Immature natural killer cell (primary cell): ENCODE measurements around the gene NSUN2. TPM values are rescaled to one million over a fixed set of nuclear protein-coding genes. Genes with fewer than 3 reads are reported as not detected.

Experiments
- DNase-seq, 3 donors: peaks; one replicate each; pipeline ENCODE4 v3.0.0; 2022; ENCODE audit warnings: mixed read lengths in 1 of 3
- H3K27ac Mint-ChIP-seq, 6 donors: one replicate each; pipeline ENCODE4 v1.8.0; 2020; ENCODE audit warnings: mixed read lengths in 6 of 6, mild to moderate bottlenecking in 5 of 6, inconsistent platforms in 4 of 6, moderate library complexity in 3 of 6
- H3K27me3 Mint-ChIP-seq, 3 donors: one replicate each; pipeline ENCODE4 v1.8.0; 2020 to 2021; ENCODE audit warnings: low read depth in 3 of 3, mild to moderate bottlenecking in 3 of 3, mixed read lengths in 3 of 3, moderate library complexity in 3 of 3, inconsistent platforms in 1 of 3
- H3K36me3 Mint-ChIP-seq, 3 donors: one replicate each; pipeline ENCODE4 v1.8.0; 2020; ENCODE audit warnings: mixed read lengths in 3 of 3, inconsistent platforms in 2 of 3, mild to moderate bottlenecking in 2 of 3
- H3K4me1 Mint-ChIP-seq, 2 donors: one replicate each; pipeline ENCODE4 v1.8.0; 2020; ENCODE audit warnings: inconsistent platforms in 2 of 2, mild to moderate bottlenecking in 2 of 2, mixed read lengths in 2 of 2, moderate library complexity in 1 of 2
- H3K4me3 Mint-ChIP-seq, 5 donors: one replicate each; pipeline ENCODE4 v1.8.0; 2020; ENCODE audit warnings: mild to moderate bottlenecking in 5 of 5, mixed read lengths in 5 of 5, inconsistent platforms in 3 of 5, moderate library complexity in 3 of 5
- H3K9me3 Mint-ChIP-seq, 6 donors: one replicate each; pipeline ENCODE4 v1.8.0; 2020; ENCODE audit warnings: mild to moderate bottlenecking in 6 of 6, mixed read lengths in 6 of 6, inconsistent platforms in 4 of 6, moderate library complexity in 3 of 6
- polyA plus RNA-seq, 3 donors: library from polyadenylated mRNA; unstranded; fragments of 300-500 nt; fragmentation: Illumina TruSeq; gene quantifications; one replicate each; pipeline ENCODE4 v1.2.3, GENCODE V29; 2021

NSUN2 gene
- polyA plus RNA-seq, 3 donors from 2014 or later, result 21.0 to 53.7 (median 29.1) TPM

DNA sequence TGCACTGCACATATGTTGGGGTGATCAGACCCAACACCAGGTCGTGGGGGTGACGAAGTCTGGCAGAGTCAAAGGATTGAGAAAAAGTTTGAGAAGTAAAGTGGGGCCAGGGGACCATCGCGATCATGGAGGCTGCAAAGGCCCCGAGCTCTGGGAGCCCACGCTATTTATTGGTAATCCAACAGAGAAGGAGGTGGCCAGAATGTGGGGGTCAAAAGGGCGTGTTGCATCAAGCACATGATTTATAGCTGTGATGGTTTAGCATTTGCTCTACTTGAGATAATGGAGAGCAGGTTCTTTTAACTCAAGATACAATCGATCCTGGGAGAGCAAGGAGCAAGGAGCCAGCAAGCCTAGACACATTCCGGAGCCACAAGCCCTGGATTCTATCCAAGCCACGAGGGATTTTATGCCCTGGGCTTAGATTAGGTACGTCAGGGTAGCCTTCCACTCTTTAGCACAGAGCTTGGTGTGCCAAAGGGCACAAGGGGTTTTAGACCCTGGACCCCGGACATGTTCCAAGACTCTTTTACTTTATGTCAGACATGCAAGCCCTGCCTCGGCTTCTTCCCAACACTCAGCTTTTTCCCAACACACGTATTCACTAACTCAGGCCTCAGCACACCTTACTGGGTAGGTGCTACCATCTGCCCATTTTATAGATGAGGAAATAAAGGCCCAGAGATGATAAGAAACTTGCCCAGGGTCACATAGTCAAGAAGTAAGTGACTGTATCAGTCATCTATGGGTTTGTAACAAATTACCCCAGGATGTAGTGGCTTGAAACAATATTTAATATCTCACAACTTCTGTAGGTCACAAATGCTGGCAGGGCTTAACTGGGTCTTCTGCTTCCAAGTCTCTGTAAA is 39.5 kb downstream of the NSUN2 start:
- Mint-ChIP-seq H3K27ac (no peak overlapping the region), H3K27me3 (peaks cover 0 to 1% (median 0%) of the 10 kb centered on the region in 3 donors), H3K4me1 (no peaks in the 10 kb centered on the region), H3K9me3 (no peaks in the 10 kb centered on the region), H3K4me3 (no peak overlapping the region), H3K36me3 (peaks cover 15 to 34% (median 25%) of the 10 kb centered on the region in 3 donors)
- no peak for DNase-seq

DNA sequence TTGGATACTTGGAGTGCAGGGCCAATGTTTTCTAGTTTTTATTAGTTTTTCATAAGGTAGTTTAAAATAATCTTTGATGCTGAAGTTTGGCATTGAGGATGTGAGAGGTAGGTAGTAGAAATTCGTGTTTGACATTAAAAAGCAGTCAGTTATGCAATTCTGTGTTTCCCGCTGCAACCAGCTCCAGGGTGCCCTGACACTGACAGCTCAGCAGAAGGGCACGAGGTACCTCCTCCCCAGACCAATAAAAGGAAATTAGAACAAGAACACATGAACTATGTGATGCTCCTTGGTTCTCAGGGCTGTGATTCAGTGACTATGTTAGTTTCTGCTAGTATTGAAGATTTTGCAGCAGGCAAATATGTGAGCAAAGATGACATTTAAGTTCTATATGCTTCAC is 40.2 kb downstream of the NSUN2 start:
- Mint-ChIP-seq H3K27me3 (peaks cover 0 to 1% (median 0%) of the 10 kb centered on the region in 3 donors), H3K36me3 (peaks cover 10 to 28% (median 18%) of the 10 kb centered on the region in 3 donors), H3K4me1 (no peaks in the 10 kb centered on the region), H3K27ac (no peak overlapping the region), H3K9me3 (no peaks in the 10 kb centered on the region), H3K4me3 (no peak overlapping the region)
- no peak for DNase-seq

DNA sequence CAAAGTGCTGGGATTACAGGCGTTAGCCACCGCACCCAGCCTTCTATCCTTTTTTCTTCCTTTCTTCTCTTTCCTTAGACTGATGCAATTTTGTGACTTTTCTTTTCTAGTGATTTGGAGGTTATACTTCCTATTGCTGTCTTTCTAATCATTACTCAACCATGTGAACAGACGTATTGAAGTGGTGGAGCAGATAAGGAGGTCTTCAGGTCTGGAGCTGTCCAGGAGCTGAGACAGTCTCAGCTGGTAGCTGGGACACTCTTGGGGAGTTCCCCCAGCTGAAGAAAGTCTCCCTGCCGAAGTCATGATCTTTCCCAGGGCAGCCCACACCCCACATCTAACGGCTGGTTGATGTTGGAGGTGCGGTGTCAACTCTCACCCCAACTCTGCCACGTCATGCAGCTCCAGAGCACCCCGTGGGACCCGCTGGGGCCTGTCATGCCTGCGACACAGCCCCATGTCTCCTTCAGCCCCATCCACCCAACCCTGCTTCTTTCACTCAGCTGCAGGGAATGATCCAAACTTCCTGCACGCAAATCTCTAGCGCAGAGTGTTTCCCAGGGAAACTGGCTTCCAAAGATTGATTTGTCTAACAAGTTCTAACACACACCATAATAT is 41.1 kb downstream of the NSUN2 start:
- H3K4me3 Mint-ChIP-seq, result no peak overlapping the region
- no peaks in the 10 kb centered on the region for H3K4me1 Mint-ChIP-seq
- H3K36me3 Mint-ChIP-seq, result peaks cover 6 to 20% (median 10%) of the 10 kb centered on the region in 3 donors
- no peak overlapping the region for H3K27ac Mint-ChIP-seq
- no peaks in the 10 kb centered on the region for H3K9me3 Mint-ChIP-seq
- peaks cover 0 to 3% (median 1%) of the 10 kb centered on the region in 3 donors for H3K27me3 Mint-ChIP-seq
- no peak for DNase-seq

DNA sequence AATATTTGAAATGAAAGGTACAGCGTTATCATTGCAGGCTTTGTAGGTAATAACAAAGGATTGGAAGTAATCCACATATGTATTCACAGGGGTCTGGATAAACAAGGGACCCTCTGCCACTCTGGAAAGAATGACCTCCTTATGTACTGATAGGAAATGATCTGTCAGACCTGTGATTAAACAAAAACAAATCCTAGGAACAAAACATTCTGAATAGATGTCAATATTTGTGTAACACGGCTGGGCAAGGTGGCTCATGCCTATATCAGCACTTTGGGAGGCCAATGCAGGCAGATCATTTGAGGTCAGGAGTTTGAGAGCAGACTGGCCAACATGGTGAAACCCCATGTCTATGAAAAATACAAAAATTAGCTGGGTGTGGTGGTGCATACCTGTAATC is 42.3 kb downstream of the NSUN2 start:
- H3K4me3 Mint-ChIP-seq, result no peak overlapping the region
- no peak for DNase-seq
- H3K27ac Mint-ChIP-seq, result peak overlapping the region in 1 of 6 donors; percentile 14
- H3K4me1 Mint-ChIP-seq, result no peaks in the 10 kb centered on the region
- peaks cover 0 to 10% (median 4%) of the 10 kb centered on the region in 3 donors for H3K36me3 Mint-ChIP-seq
- peaks cover 4 to 12% (median 4%) of the 10 kb centered on the region in 3 donors for H3K27me3 Mint-ChIP-seq
- H3K9me3 Mint-ChIP-seq, result no peaks in the 10 kb centered on the region

DNA sequence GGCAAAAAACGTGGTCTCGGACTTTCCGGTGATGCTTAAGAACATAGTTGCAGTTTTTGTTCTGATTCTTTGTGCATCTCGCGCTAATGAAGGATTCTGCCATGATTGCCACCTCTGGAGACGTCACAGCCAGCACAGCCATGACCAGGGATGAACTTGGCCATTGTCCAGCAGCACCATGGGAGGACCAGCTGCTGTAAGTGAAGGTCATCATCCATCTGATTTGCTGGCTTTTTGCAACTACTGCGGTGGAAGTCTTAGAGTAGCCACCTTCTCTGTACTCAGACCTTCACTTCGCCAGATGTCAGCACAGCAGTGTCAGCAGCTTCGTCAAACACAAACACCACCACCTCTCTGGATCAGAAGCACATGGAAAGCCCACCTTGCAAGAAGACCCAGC is 45.7 kb downstream of the NSUN2 start:
- Mint-ChIP-seq H3K4me1 (peaks cover 1 to 5% of the 10 kb centered on the region in 2 donors), H3K4me3 (no peak overlapping the region), H3K27me3 (peaks cover 4 to 21% (median 12%) of the 10 kb centered on the region in 3 donors), H3K9me3 (no peaks in the 10 kb centered on the region), H3K27ac (no peak overlapping the region), H3K36me3 (peaks cover 0 to 5% (median 0%) of the 10 kb centered on the region in 3 donors)
- no peak for DNase-seq

DNA sequence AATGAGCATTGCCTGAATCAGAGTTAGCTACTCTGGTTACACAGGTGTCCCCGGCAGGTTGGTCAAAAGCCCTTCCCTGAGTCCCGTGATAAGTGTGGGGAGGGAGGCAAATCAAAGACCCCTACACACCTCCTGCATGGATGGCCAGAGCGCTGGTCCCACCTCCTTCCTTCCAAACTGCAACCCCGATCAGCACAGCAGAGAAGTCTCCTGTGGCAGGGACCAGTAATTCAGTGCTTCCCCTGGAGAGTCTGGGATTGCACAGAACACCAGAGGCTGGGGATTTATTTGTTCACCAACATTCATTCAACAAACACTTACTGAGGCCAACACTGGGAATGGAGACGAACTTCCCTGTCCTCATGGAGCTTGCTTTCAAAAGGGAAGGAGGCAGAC is 46.2 kb downstream of the NSUN2 start:
- H3K36me3 Mint-ChIP-seq, result peaks cover 0 to 5% (median 0%) of the 10 kb centered on the region in 3 donors
- no peak for DNase-seq
- H3K27me3 Mint-ChIP-seq, result peaks cover 4 to 25% (median 12%) of the 10 kb centered on the region in 3 donors
- H3K27ac Mint-ChIP-seq, result no peak overlapping the region
- peaks cover 1 to 5% of the 10 kb centered on the region in 2 donors for H3K4me1 Mint-ChIP-seq
- H3K4me3 Mint-ChIP-seq, result no peak overlapping the region
- no peaks in the 10 kb centered on the region for H3K9me3 Mint-ChIP-seq

DNA sequence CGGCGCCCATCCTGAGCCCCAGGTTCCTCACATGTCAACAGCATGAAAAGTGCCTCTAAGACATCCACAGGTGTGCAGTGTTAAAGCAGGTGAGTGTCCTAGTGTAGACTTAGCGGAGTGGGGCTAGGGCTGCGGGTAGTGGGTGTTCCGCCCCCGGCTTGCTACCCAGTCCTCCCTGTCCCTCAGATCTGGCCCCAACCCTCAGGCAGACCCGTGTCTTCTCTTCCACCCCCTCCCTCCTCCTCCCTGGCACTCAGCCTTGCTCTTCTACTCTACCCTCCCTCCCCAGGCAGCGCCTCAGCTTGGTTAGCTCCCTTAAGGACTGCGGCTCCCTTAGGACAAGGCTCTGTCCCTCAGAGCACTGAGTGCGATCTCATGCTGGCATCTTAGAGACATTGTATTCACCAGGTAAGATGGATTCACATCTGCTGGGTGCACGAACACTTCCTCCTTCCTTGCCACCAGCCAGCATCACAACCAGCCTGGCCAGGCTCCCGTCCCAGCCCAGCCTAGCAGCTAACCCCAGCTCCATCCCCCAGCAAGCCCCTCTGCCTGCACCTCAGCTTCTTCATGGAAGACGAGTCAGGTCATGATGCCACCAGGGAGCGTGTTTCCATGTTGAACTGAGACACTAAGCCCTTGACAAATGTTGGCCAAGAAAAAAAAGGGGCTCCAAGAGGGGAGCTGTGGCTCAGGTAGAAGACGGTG is 46.8 kb downstream of the NSUN2 start:
- Mint-ChIP-seq H3K27ac (no peak overlapping the region), H3K4me3 (no peak overlapping the region), H3K27me3 (peaks cover 4 to 26% (median 17%) of the 10 kb centered on the region in 3 donors), H3K36me3 (peaks cover 0 to 5% (median 0%) of the 10 kb centered on the region in 3 donors), H3K4me1 (peaks cover 1 to 5% of the 10 kb centered on the region in 2 donors), H3K9me3 (no peaks in the 10 kb centered on the region)
- no peak for DNase-seq

DNA sequence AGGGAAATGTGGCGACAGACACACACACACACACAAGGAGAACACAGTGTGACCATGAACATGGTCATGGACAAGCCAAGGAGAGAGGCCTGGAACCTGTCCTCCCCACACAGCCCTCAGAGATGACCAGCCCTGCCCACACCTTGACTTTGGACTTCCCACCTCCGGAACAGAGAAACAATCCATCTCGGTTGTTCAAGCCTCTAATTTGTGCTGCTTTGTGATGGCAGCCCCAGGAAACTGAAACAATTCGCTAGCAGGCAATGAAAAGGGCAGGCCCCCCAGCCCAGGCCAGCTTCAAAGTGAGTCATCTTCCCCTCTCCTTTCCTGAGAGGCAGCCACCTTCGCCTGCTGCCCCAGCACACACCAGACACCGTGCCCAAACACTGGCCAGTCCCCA is 47.7 kb downstream of the NSUN2 start:
- Mint-ChIP-seq H3K27me3 (peaks cover 4 to 28% (median 18%) of the 10 kb centered on the region in 3 donors), H3K4me3 (no peak overlapping the region), H3K27ac (no peak overlapping the region), H3K9me3 (no peaks in the 10 kb centered on the region), H3K36me3 (no peaks in the 10 kb centered on the region), H3K4me1 (peaks cover 1 to 5% of the 10 kb centered on the region in 2 donors)
- no peak for DNase-seq

DNA sequence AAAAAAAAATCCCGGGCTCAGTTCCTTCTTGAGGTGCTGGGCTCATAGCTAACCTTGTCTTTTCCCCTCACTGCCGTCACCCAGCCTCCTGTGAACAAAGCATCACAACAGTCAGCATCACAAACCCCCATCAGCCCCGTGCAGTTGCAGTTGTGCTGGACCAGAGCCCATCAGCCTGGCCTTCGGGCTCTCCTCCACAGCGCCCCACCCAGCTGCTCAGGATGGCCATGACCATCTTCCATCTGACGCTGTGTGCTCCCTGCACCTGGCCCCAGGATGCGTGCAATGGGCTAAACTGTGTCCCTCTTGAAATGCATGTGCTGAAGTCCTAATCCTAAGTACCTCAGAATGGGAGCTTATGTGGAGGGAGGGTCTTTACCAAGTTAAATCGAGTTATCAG is 48.1 kb downstream of the NSUN2 start:
- peaks cover 4 to 30% (median 20%) of the 10 kb centered on the region in 3 donors for H3K27me3 Mint-ChIP-seq
- no peaks in the 10 kb centered on the region for H3K9me3 Mint-ChIP-seq
- H3K27ac Mint-ChIP-seq, result no peak overlapping the region
- no peak overlapping the region for H3K4me3 Mint-ChIP-seq
- H3K36me3 Mint-ChIP-seq, result no peaks in the 10 kb centered on the region
- H3K4me1 Mint-ChIP-seq, result peaks cover 1 to 5% of the 10 kb centered on the region in 2 donors
- DNase-seq, result no peak

DNA sequence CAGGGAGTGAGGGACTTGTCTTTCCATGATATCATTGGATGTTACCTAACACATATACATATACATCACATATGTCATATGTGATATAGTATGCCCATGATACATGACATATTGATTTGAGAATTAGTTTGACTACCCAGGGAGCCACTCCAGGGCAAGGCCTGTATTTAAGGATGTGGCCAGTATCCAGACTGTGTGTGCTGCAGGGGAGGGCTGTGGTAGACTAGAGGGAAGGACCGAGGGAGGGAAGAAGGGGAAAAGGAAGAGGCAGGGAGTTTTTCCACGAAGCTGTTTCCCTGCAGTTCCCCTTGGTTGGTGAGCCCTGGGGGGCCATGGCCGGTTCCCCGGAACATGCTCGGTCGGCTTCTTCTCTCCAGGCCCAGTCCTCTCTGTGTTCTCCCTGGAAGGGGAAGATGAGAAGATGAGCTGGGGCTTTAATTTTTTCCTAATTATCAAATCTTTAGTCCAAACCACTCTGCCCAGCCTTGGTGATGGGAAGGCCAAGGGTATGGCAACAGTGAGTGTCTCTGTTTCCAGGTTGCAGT is 48.7 kb downstream of the NSUN2 start:
- H3K27ac Mint-ChIP-seq, result no peak overlapping the region
- H3K4me1 Mint-ChIP-seq, result peaks cover 1 to 5% of the 10 kb centered on the region in 2 donors
- H3K4me3 Mint-ChIP-seq, result peak overlapping the region in 1 of 5 donors; percentile 45
- DNase-seq, result no peak
- H3K27me3 Mint-ChIP-seq, result peaks cover 4 to 36% (median 19%) of the 10 kb centered on the region in 3 donors
- no peaks in the 10 kb centered on the region for H3K9me3 Mint-ChIP-seq
- H3K36me3 Mint-ChIP-seq, result no peaks in the 10 kb centered on the region

DNA sequence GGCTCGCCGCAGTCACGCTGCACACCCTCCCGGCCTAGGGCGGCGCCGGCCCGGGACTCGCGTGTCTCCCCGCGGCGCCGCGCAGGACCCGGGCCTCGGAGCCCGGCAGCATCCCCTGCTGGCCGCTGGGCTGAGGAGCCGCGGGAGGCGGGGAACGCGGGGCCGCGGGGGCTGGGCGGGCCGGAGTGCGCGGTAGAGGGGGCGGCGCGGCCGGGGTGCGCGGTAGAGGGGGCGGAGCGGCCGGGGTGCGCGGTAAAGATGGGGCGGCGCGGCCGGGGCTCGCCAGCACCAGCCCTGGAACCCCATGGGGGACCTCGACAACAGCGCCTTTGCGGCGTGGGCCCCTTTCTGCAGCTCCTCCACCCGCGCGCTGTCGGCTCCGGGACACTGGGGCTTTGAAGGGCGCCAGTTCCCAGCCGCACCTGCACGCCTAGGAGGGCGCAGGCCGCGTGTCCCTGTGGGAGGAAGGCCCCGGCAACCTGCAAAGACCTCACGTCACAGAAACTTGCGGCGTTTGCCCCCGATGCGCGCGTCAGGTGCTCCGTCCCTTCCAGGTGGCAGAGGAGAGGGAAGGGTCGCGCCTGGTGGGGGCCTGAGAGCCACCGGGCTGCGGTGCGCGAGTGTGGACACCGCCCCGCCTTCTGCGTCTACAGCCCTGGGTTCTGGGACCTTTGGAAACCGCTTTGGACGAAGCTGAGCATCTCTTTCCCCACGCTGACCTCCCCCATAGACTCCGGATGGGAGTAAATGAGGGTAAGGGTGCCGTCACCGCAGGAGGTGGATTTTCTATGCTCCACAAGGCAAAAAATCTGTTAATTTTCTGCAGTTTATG is 49.6 kb downstream of the NSUN2 start:
- H3K4me1 Mint-ChIP-seq, result peaks cover 1 to 5% of the 10 kb centered on the region in 2 donors
- no peak overlapping the region for H3K4me3 Mint-ChIP-seq
- H3K27ac Mint-ChIP-seq, result no peak overlapping the region
- peak in 2 of 3 donors; percentile 11 to 15 for DNase-seq
- H3K36me3 Mint-ChIP-seq, result no peaks in the 10 kb centered on the region
- H3K27me3 Mint-ChIP-seq, result peaks cover 6 to 41% (median 19%) of the 10 kb centered on the region in 3 donors
- H3K9me3 Mint-ChIP-seq, result no peaks in the 10 kb centered on the region

DNA sequence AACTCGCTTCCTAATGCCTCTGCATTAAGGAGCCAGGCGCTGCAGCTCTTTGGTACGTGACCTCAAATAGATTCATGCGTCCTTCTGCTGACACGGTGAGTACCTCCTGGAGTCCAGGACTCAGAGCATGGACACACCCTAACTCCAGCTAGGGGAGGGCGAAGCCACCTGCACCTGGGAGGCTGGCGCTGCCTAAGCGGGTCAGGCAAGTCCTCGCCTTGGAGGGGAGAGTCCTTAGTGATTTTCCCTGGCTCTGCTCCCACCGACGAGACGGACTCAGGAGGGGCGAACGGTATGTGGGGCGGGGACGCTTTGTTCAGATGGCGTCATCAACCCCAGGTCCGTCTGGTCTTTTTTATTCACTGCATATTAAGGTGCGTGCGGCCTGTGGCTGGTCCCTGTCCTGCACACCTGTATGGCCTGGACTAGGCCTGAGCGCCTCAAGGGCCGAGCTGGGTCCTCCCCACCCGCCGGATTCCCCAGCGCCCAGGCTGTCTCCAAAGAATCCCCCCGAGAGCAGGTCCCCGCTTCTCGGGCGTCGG is 50.3 kb downstream of the NSUN2 start:
- DNase-seq, result no peak
- Mint-ChIP-seq H3K27ac (no peak overlapping the region), H3K4me1 (peaks cover 1 to 5% of the 10 kb centered on the region in 2 donors), H3K4me3 (no peak overlapping the region), H3K36me3 (no peaks in the 10 kb centered on the region), H3K27me3 (peaks cover 7 to 45% (median 19%) of the 10 kb centered on the region in 3 donors), H3K9me3 (no peaks in the 10 kb centered on the region)
